ENCODE data around the gene SORCS2.

Gene SORCS2

DNA sequence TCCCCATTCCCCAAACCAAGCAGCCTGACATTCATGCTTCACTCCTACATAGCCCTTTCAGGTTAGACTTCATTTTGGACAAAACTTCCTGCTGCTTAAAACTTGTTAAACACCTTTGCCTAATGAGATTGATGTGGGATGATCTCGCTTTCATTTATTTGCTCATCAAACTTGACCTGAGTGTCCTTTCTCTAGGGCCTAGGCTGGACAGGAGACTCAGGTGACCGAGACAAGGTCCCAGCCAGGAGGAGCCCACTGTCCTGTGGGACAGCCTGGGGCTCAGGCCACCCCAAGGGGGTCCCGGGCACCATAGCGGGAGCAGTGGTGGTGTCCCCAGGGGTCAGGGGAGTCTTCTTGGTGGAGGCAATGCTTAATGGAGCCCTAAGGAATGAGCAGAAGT, 266.1 kb downstream of the SORCS2 start:
- ChIA-PET CTCF (interaction anchor here (0.6 kb wide), 1 partner anchor 253 kb away, joined by 4 read pairs; no protein-coding TSS in a partner anchor), POLR2A (no interaction called here)
- no peak for DNase-seq (ENCODE audit: extremely low spot score)
- TF ChIP-seq PKNOX1 (IDR thresholded peaks at IDR 0.05) (no peak), BHLHE40 (IDR thresholded peaks at IDR 0.05; ENCODE audit: borderline replicate concordance) (no peak), FOXA1 (IDR thresholded peaks at IDR 0.05) (no peak), FOXM1 (IDR thresholded peaks at IDR 0.05; ENCODE audit: borderline replicate concordance) (no peak), LEF1 (IDR thresholded peaks at IDR 0.05; ENCODE audit: borderline replicate concordance) (no peak), HDGF (IDR thresholded peaks at IDR 0.05; ENCODE audit: borderline replicate concordance) (no peak), FOXK2 (IDR thresholded peaks at IDR 0.05) (no peak), SP1 (IDR thresholded peaks at IDR 0.05) (no peak), SUZ12 (IDR thresholded peaks at IDR 0.05) (no peak)

DNA sequence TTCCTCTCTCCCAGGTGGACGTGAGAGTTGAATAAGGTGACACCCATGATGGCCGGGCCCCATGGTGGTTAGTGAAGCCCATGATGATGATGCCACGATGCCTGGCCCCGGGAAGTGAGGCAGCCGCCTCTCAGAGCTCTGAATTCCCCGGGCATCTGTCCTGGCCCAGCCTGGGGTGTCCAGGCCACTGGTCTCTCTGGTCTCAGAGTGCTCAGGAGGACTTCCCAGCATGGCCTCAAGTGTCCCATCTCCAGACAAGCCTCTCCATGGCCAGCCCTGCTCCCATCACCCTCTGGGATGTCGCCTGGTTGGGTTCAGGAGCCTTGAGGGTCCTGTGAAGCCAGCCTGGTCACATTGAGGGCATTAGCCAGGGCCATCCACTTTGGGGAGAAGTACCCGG, 267.1 kb downstream of the SORCS2 start:
- DNase-seq (ENCODE audit: extremely low spot score), result no peak
- CTCF ChIA-PET, result no interaction called here
- no peak for TF ChIP-seq FOXK2 (IDR thresholded peaks at IDR 0.05)
- TF ChIP-seq ZNF384 (IDR thresholded peaks at IDR 0.05), result no peak
- TF ChIP-seq TARDBP (IDR thresholded peaks at IDR 0.05), result no peak
- TF ChIP-seq ARNT (IDR thresholded peaks at IDR 0.05), result no peak
- TF ChIP-seq BHLHE40 (IDR thresholded peaks at IDR 0.05; ENCODE audit: borderline replicate concordance), result no peak
- no peak for TF ChIP-seq PKNOX1 (IDR thresholded peaks at IDR 0.05)
- no peak for TF ChIP-seq SUZ12 (IDR thresholded peaks at IDR 0.05)
- TF ChIP-seq L3MBTL2 (conservative IDR thresholded peaks at IDR 0.05), result no peak
- no peak for TF ChIP-seq SP1 (IDR thresholded peaks at IDR 0.05)
- TF ChIP-seq HDGF (IDR thresholded peaks at IDR 0.05; ENCODE audit: borderline replicate concordance), result no peak
- no peak for TF ChIP-seq NFRKB (IDR thresholded peaks at IDR 0.05)
- TF ChIP-seq LEF1 (IDR thresholded peaks at IDR 0.05; ENCODE audit: borderline replicate concordance), result no peak
- no peak for TF ChIP-seq ELF4 (IDR thresholded peaks at IDR 0.05)
- TF ChIP-seq CTBP1 (IDR thresholded peaks at IDR 0.05; ENCODE audit: borderline replicate concordance), result no peak
- POLR2A ChIA-PET, result no interaction called here

DNA sequence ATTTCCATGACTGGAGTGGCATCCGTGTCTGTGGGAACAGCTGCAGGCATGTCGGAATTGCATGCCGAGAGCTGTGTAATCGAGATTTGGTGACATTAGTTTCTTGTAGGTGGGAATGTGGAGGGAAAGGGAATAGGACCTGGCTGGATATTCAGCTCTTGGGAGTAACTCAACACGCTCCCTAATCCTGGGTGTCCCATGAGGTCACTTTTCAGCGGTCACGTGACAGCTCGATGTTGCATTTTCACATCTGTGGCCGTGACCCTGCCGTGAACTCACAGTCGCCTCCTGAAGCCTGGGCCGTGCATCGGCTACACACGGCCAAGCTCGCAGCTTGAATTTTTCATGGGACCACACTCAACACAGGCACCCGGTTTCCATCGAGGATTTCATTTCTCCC, 268.2 kb downstream of the SORCS2 start:
- no peak for DNase-seq (ENCODE audit: extremely low spot score)
- ChIA-PET POLR2A (no interaction called here), CTCF (no interaction called here)
- TF ChIP-seq ARNT (IDR thresholded peaks at IDR 0.05) (no peak), PKNOX1 (IDR thresholded peaks at IDR 0.05) (no peak), FOXK2 (IDR thresholded peaks at IDR 0.05) (no peak), BHLHE40 (IDR thresholded peaks at IDR 0.05; ENCODE audit: borderline replicate concordance) (no peak), HDGF (IDR thresholded peaks at IDR 0.05; ENCODE audit: borderline replicate concordance) (no peak), SP1 (IDR thresholded peaks at IDR 0.05) (no peak), ELF4 (IDR thresholded peaks at IDR 0.05) (no peak)

DNA sequence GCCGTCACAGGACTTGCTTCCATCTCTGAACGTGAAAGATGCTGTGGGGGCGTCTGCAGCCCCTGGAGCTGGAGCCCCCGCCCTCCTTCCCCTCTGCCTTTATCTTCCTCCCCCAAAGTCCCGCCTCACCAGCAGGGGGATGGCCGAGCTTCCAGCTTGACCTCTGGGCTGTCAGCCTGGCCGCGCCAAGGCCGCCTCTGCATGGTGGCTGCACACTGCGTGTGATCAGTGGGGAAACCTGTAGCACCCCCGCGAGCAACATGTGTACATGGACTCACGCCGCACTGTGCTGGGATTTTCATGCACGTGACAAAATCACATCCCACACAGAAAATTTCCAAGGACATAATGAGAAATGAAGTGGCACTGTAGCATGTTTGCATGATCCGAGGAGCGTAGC, 268.9 kb downstream of the SORCS2 start:
- DNase-seq (ENCODE audit: extremely low spot score), result no peak
- CTCF ChIA-PET, result no interaction called here
- POLR2A ChIA-PET, result no interaction called here
- TF ChIP-seq FOXM1 (IDR thresholded peaks at IDR 0.05; ENCODE audit: borderline replicate concordance), result no peak
- no peak for TF ChIP-seq BHLHE40 (IDR thresholded peaks at IDR 0.05; ENCODE audit: borderline replicate concordance)
- TF ChIP-seq ARNT (IDR thresholded peaks at IDR 0.05), result no peak
- TF ChIP-seq PKNOX1 (IDR thresholded peaks at IDR 0.05), result no peak
- no peak for TF ChIP-seq FOXK2 (IDR thresholded peaks at IDR 0.05)
- no peak for TF ChIP-seq ELF4 (IDR thresholded peaks at IDR 0.05)
- TF ChIP-seq TARDBP (IDR thresholded peaks at IDR 0.05), result no peak
- no peak for TF ChIP-seq NFRKB (IDR thresholded peaks at IDR 0.05)
- TF ChIP-seq CTBP1 (IDR thresholded peaks at IDR 0.05; ENCODE audit: borderline replicate concordance), result no peak
- no peak for TF ChIP-seq L3MBTL2 (conservative IDR thresholded peaks at IDR 0.05)
- TF ChIP-seq HDGF (IDR thresholded peaks at IDR 0.05; ENCODE audit: borderline replicate concordance), result no peak
- TF ChIP-seq SUZ12 (IDR thresholded peaks at IDR 0.05), result no peak
- no peak for TF ChIP-seq LEF1 (IDR thresholded peaks at IDR 0.05; ENCODE audit: borderline replicate concordance)
- no peak for TF ChIP-seq SP1 (IDR thresholded peaks at IDR 0.05)
- no peak for TF ChIP-seq ZNF384 (IDR thresholded peaks at IDR 0.05)
- TF ChIP-seq FOXA1 (IDR thresholded peaks at IDR 0.05), result no peak

- ChIA-PET CTCF (no interaction called here), POLR2A (no interaction called here)
- DNase-seq (ENCODE audit: extremely low spot score), result no peak
- TF ChIP-seq ZNF384 (IDR thresholded peaks at IDR 0.05), result no peak
- TF ChIP-seq NFRKB (IDR thresholded peaks at IDR 0.05), result no peak
- TF ChIP-seq TARDBP (IDR thresholded peaks at IDR 0.05), result no peak
- no peak for TF ChIP-seq HDGF (IDR thresholded peaks at IDR 0.05; ENCODE audit: borderline replicate concordance)
- no peak for TF ChIP-seq SP1 (IDR thresholded peaks at IDR 0.05)
- TF ChIP-seq FOXM1 (IDR thresholded peaks at IDR 0.05; ENCODE audit: borderline replicate concordance), result no peak
- TF ChIP-seq L3MBTL2 (conservative IDR thresholded peaks at IDR 0.05), result no peak
- no peak for TF ChIP-seq LEF1 (IDR thresholded peaks at IDR 0.05; ENCODE audit: borderline replicate concordance)
- no peak for TF ChIP-seq SUZ12 (IDR thresholded peaks at IDR 0.05)
- no peak for TF ChIP-seq CTBP1 (IDR thresholded peaks at IDR 0.05; ENCODE audit: borderline replicate concordance)
- TF ChIP-seq ELF4 (IDR thresholded peaks at IDR 0.05), result no peak
- no peak for TF ChIP-seq ARNT (IDR thresholded peaks at IDR 0.05)
- TF ChIP-seq FOXA1 (IDR thresholded peaks at IDR 0.05), result no peak
- no peak for TF ChIP-seq FOXK2 (IDR thresholded peaks at IDR 0.05)
- TF ChIP-seq PKNOX1 (IDR thresholded peaks at IDR 0.05), result no peak
- TF ChIP-seq BHLHE40 (IDR thresholded peaks at IDR 0.05; ENCODE audit: borderline replicate concordance), result no peak
Measured at GRCh38 chr4:7462509-7462971, 270.2 kb downstream of the SORCS2 start.
